Measurements from ENCODE around the gene PDLIM1. TPM values are rescaled to one million over a fixed set of nuclear protein-coding genes. Genes with fewer than 3 reads are reported as not detected.

Gene PDLIM1
- polyA plus RNA-seq, 6 donors from 2014 or later: 348 to 523 (median 419) TPM

DNA sequence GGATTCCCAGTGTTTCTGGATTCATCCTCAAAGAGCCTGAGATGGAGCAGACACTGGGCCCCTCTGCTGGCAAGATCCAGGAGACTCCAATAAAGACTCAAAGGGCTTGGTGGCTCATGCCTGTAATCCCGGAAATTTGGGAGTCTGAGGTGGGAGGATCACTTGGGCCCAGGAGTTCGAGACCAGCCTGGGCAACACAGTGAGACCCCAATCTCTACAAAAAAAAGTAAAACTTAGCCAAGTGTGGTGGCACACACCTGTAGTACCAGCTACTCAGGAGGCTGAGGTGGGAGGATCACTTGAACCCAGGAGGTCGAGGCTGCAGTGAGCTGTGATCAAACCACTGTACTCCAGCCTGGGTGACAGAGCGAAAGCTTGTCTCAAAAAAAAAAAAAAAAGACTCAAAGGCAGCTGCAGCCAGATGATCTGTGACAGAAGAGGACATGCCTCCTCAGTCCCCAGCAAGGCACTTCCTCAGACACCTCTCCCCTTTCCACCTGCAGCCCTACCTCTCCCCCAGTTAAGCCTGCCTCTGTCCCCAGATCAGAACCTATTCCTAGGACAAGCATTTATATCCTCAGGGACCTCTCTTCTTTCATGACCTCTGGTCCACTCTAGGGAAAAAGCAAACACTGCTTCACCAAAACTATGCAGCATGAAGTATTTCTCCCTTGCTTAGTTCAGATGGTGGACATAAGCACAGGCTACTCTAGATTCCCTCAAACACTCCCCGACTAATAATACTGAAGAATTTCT lies 27.9 kb downstream of the PDLIM1 start:
- Mint-ChIP-seq H3K27ac (peak overlapping the region; percentile 59 to 99 (median 84)), H3K4me3 (peak overlapping the region in 2 of 8 donors; percentile 14 to 41), H3K36me3 (peaks cover 5 to 22% of the 10 kb centered on the region in 2 donors), H3K4me1 (peaks cover 32 to 50% (median 37%) of the 10 kb centered on the region in 3 donors), H3K9me3 (peaks cover 0 to 1% (median 0%) of the 10 kb centered on the region in 7 donors), H3K27me3 (no peaks in the 10 kb centered on the region)
- ATAC-seq (ENCODE audit: low read depth in 2 of 2) (peak; percentile 46 to 52), DNase-seq (peak; percentile 9)

DNA sequence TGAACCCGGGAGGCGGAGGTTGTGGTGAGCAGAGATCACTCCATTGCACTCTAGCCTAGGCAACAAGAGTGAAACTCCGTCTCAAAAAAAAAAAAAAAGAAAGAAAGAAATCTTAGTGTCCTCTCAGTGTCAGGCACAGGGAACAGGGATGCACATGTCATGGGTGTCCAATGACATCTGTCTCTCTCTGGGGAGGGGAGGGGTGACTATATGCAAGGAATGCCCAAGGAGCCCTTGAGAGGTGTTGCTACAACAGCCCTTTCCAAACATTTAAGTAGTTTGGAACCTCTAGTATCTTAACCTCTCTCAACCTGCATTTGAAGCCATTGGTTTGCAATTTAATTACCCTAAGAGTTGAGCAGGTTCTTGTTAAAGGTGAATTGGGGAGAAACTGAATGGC lies 28.9 kb downstream of the PDLIM1 start:
- H3K9me3 Mint-ChIP-seq: peaks cover 0 to 5% (median 0%) of the 10 kb centered on the region in 7 donors
- DNase-seq: no peak
- peaks cover 31 to 45% (median 43%) of the 10 kb centered on the region in 3 donors for H3K4me1 Mint-ChIP-seq
- no peak overlapping the region for H3K4me3 Mint-ChIP-seq
- peak overlapping the region in 4 of 6 donors; percentile 28 to 99 (median 78) for H3K27ac Mint-ChIP-seq
- H3K36me3 Mint-ChIP-seq: peaks cover 13 to 28% of the 10 kb centered on the region in 2 donors
- H3K27me3 Mint-ChIP-seq: no peaks in the 10 kb centered on the region
- no peak for ATAC-seq (ENCODE audit: low read depth in 2 of 2)

DNA sequence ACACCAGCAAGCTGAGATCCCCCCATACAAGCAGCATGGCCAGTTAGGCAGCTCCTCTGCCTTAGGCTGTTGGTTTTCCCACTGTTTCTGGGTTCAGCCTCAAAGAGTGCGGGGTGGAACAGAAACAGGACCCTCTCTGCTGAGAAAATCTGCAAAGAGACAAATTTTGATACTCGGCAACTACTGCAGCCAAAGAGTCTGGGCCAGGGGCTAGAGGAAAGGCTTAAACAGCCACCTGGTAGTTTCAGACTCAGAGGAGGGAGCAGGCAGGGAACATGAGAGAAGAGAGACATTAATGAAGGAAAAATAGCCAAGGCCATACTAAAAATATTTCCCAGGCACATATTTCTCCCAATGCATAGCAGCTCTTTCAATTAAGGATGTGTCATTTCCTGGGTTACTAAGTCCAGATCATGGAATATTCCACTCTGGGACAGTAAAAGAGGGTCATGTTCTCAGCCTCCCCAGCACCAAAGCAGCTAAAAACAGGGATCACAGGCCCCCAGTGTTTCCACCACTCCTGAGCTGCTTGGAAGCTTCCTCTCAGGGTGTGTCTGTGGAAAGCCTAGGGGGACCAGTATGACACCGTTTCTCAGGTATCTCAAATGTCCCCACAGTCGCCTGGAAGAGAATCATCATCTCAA lies 29.8 kb downstream of the PDLIM1 start:
- H3K36me3 Mint-ChIP-seq: peaks cover 13 to 30% of the 10 kb centered on the region in 2 donors

DNA sequence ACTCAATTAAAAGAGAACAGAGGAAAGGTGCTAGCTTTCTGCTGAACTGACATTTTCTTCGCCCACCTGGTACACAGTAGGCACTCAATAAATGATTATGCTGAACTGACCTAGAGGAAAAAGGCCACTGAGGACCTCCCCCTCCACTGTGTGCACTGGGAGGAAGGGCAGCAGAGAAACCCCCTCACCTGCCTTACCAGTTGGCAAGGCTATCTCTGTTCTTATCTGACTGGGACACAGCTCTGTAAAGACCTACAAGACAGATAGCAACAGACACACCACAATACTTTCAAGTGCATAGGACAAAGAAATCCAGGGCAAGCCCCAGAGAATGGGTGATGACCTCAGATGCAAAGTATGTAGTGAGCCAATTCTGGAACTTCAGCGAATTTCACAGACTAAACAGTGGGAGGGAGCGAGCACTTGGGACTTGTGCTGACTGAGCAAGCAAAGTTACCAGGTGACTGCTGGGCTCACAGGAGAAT lies 30.4 kb downstream of the PDLIM1 start:
- peak overlapping the region in 5 of 6 donors; percentile 26 to 99 (median 73) for H3K27ac Mint-ChIP-seq
- DNase-seq (no peak), ATAC-seq (ENCODE audit: low read depth in 2 of 2) (no peak)
- H3K9me3 Mint-ChIP-seq: peaks cover 0 to 5% (median 0%) of the 10 kb centered on the region in 7 donors
- peaks cover 13 to 33% of the 10 kb centered on the region in 2 donors for H3K36me3 Mint-ChIP-seq
- H3K4me1 Mint-ChIP-seq: peaks cover 30 to 45% (median 42%) of the 10 kb centered on the region in 3 donors
- no peaks in the 10 kb centered on the region for H3K27me3 Mint-ChIP-seq
- H3K4me3 Mint-ChIP-seq: no peak overlapping the region

More for the DNA sequence above, 29.8 kb downstream of the PDLIM1 start:
- peak overlapping the region; percentile 24 to 99 (median 77) for H3K27ac Mint-ChIP-seq
- H3K4me1 Mint-ChIP-seq: peaks cover 25 to 40% (median 36%) of the 10 kb centered on the region in 3 donors
- H3K4me3 Mint-ChIP-seq: peak overlapping the region in 1 of 8 donors; percentile 5
- no peaks in the 10 kb centered on the region for H3K27me3 Mint-ChIP-seq
- DNase-seq (no peak), ATAC-seq (ENCODE audit: low read depth in 2 of 2) (no peak)
- H3K9me3 Mint-ChIP-seq: peaks cover 0 to 5% (median 0%) of the 10 kb centered on the region in 7 donors

DNA sequence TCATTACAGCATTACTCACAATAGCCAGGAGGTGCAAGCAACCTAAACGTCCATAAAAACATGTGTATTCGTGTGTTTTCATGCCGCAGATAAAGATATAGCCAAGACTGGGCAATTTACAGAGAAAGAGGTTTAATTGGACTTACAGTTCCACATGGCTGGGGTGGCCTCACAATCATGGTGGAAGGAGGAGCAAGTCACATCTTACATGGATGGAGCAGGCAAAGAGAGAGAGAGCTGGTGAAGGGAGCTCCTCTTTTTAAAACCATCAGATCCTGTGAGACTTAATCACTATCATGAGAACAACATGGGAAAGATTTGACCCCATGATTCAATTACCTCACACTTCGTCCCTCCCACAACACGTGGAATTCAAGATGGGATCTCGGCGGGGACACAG lies 33.0 kb downstream of the PDLIM1 start:
- H3K4me3 Mint-ChIP-seq: no peak overlapping the region
- peaks cover 12 to 45% (median 37%) of the 10 kb centered on the region in 3 donors for H3K4me1 Mint-ChIP-seq
- H3K9me3 Mint-ChIP-seq: peaks cover 0 to 5% (median 0%) of the 10 kb centered on the region in 7 donors
- H3K27me3 Mint-ChIP-seq: no peaks in the 10 kb centered on the region
- ATAC-seq (ENCODE audit: low read depth in 2 of 2): no peak
- DNase-seq: no peak
- H3K27ac Mint-ChIP-seq: peak overlapping the region in 4 of 6 donors; percentile 20 to 87 (median 77)
- H3K36me3 Mint-ChIP-seq: peaks cover 18 to 33% of the 10 kb centered on the region in 2 donors

DNA sequence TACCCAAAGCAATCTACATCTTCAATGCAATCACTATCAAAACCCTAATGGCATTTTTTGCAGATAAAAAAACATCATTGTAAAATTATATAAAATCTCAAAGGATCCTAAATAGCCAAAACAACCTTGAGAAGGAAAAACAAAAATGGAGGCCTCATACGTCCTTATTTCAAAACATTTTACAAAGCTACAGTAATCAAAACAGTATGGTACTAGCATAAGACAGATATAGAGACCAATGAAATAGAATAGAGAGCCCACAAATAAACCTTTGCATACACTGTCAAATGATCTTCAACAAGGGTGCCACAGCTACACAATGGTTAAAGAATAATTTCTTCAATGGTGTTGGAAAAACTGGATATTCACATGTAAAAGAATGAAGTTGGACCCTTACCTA lies 34.5 kb downstream of the PDLIM1 start:
- ATAC-seq (ENCODE audit: low read depth in 2 of 2) (no peak), DNase-seq (no peak)
- Mint-ChIP-seq H3K4me3 (no peak overlapping the region), H3K4me1 (peaks cover 17 to 46% (median 45%) of the 10 kb centered on the region in 3 donors), H3K27ac (peak overlapping the region in 1 of 6 donors; percentile 20), H3K36me3 (peaks cover 31 to 33% of the 10 kb centered on the region in 2 donors), H3K9me3 (peaks cover 0 to 5% (median 0%) of the 10 kb centered on the region in 7 donors), H3K27me3 (no peaks in the 10 kb centered on the region)

DNA sequence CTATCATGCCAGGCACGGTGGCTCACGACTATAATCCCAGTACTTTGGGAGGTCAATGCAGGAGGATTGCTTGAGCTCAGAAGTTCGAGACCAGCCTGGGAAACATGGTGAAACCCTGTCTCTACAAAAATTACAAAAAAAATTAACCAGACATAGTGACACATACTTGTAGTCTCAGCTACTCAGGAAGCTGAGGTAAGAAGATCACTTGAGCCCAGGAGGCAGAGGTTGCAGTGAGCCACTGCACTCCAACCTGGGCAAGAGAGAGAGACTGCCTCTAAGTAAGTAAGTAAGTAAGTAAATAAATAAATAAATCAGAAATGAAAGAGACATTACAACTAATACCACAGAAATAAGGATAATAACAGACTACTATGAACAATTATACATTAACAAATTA lies 36.2 kb downstream of the PDLIM1 start:
- Mint-ChIP-seq H3K4me1 (peaks cover 19 to 46% (median 45%) of the 10 kb centered on the region in 3 donors), H3K9me3 (peaks cover 0 to 5% (median 0%) of the 10 kb centered on the region in 7 donors), H3K4me3 (peak overlapping the region in 1 of 8 donors; percentile 44), H3K36me3 (peaks cover 29 to 31% of the 10 kb centered on the region in 2 donors), H3K27ac (peak overlapping the region in 4 of 6 donors; percentile 32 to 70 (median 48)), H3K27me3 (no peaks in the 10 kb centered on the region)
- no peak for ATAC-seq (ENCODE audit: low read depth in 2 of 2)
- no peak for DNase-seq

DNA sequence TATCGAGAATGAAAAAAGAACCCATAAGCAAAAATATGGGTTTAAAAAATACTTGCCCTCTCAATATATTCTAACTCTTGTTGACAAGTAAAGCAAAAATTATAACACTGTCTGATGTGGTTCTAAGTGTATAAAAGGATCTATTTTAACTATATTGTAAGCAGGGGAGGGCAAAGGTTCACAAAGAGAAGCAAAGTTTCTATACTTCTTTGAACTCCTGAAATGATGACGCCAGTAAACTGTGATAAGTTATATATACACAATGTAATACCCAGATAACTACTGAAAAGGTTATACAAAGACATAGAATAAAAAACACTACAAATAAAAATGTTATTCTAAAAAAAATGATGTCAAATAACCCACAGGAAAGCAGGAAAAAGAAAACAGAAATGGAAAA lies 37.1 kb downstream of the PDLIM1 start:
- Mint-ChIP-seq H3K27me3 (no peaks in the 10 kb centered on the region), H3K4me3 (no peak overlapping the region), H3K4me1 (peaks cover 25 to 50% (median 45%) of the 10 kb centered on the region in 3 donors), H3K36me3 (peaks cover 25 to 38% of the 10 kb centered on the region in 2 donors), H3K27ac (peak overlapping the region in 2 of 6 donors; percentile 39 to 79), H3K9me3 (peaks cover 0 to 5% (median 0%) of the 10 kb centered on the region in 7 donors)
- ATAC-seq (ENCODE audit: low read depth in 2 of 2): no peak
- no peak for DNase-seq

DNA sequence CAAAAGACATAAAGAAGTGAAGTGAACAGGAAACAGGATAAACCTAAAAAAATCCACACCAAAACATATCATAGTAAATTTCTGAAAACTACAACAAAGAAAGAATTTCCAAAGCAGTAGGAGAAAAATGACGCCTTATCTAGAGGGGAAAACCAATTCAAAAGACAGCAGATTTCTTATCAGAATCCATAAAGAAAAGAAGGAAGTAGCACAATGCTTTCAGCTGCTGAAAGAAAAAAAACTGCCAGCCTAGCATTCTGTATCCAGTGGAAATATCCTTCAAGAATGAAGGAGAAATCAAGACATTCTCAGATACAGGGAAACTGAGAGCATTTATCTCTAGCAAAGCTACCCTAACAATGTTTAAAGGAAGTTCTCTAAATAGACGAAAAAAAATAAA lies 37.8 kb downstream of the PDLIM1 start:
- Mint-ChIP-seq H3K4me1 (peaks cover 28 to 51% (median 45%) of the 10 kb centered on the region in 3 donors), H3K27ac (peak overlapping the region in 5 of 6 donors; percentile 12 to 79 (median 46)), H3K9me3 (peaks cover 0 to 4% (median 0%) of the 10 kb centered on the region in 7 donors), H3K36me3 (peaks cover 18 to 36% of the 10 kb centered on the region in 2 donors), H3K4me3 (peak overlapping the region in 2 of 8 donors; percentile 25 to 37), H3K27me3 (no peaks in the 10 kb centered on the region)
- ATAC-seq (ENCODE audit: low read depth in 2 of 2) (no peak), DNase-seq (no peak)

DNA sequence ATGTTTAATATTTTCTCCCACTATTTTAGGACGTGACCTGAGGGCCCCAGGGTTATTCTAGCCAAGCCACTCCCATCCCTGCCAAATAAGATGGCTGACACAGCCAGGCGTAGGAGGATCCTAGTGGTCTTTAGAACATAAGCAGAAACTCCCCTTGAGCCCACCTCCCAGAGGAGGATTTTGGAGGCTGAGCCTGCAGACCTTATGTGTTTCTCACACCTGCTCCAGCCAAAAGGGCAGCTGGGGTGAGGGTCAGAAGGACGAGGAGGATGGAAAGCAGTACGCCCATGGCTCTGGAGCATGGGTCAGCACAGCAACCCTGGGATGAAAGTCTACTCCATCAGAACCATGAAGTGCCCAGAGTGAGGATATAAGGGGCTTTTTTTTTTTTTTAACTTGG lies 39.9 kb downstream of the PDLIM1 start:
- Mint-ChIP-seq H3K9me3 (no peaks in the 10 kb centered on the region), H3K4me1 (peaks cover 38 to 63% (median 46%) of the 10 kb centered on the region in 3 donors), H3K36me3 (peaks cover under 1 to 27% of the 10 kb centered on the region in 2 donors), H3K4me3 (no peak overlapping the region), H3K27ac (peak overlapping the region in 3 of 6 donors; percentile 8 to 72 (median 59)), H3K27me3 (no peaks in the 10 kb centered on the region)
- DNase-seq: no peak
- no peak for ATAC-seq (ENCODE audit: low read depth in 2 of 2)

DNA sequence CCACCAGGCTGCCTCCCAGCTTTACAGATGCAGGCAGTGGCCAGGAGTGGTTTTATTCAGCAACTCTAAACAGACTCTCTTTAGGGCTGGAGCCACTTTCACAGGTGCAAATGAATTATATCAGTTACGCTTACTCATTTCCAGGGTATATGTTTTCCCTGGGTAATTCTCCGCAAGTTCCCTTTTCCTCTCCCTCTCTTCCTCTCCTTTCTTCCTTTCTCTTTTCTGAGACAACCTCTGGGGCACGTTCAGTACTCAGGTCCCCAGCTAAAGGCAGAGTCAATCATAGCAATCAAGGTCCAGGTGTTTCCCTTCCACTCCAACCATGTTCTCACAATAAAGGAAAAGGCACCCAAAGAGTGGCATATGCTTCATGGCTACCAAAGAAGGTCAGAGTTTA lies 41.3 kb downstream of the PDLIM1 start:
- H3K27ac Mint-ChIP-seq: peak overlapping the region in 5 of 6 donors; percentile 11 to 96 (median 58)
- H3K36me3 Mint-ChIP-seq: peaks cover 0 to 27% of the 10 kb centered on the region in 2 donors

DNA sequence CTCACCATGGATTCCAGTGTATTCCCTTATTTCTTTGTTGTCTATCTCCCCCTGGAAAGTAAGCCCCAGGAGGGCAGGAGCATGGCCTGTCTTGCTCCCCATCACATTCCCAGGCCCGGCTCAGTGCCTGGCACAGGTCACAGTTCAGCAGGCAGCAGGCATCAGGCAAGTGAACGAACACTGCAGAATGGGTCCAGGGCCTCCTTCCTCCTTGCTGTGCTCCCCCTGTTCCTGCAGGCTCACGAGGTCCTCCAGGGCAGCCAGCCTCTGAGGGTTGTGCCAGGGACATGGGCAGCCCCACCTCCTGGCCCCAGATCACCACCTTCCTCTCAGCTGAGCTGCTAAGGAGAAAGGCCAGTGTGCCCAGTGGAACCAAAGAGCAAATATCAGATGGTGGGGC lies 41.8 kb downstream of the PDLIM1 start:
- no peak overlapping the region for H3K4me3 Mint-ChIP-seq
- H3K36me3 Mint-ChIP-seq: peaks cover 0 to 27% of the 10 kb centered on the region in 2 donors
- no peak for ATAC-seq (ENCODE audit: low read depth in 2 of 2)
- H3K9me3 Mint-ChIP-seq: no peaks in the 10 kb centered on the region
- DNase-seq: no peak
- H3K27ac Mint-ChIP-seq: peak overlapping the region in 5 of 6 donors; percentile 3 to 89 (median 83)
- no peaks in the 10 kb centered on the region for H3K27me3 Mint-ChIP-seq
- H3K4me1 Mint-ChIP-seq: peaks cover 30 to 45% (median 33%) of the 10 kb centered on the region in 3 donors

More for the DNA sequence above, 41.3 kb downstream of the PDLIM1 start:
- Mint-ChIP-seq H3K27me3 (no peaks in the 10 kb centered on the region), H3K9me3 (no peaks in the 10 kb centered on the region), H3K4me1 (peaks cover 32 to 50% (median 33%) of the 10 kb centered on the region in 3 donors), H3K4me3 (peak overlapping the region in 1 of 8 donors; percentile 19)
- no peak for DNase-seq
- ATAC-seq (ENCODE audit: low read depth in 2 of 2): no peak

Data from naive B cell (primary cell).